22Rv1 (cell line): ENCODE measurements around the gene ZNF407.

Experiments used
- H3K27ac ChIP-seq: fragments of 450-650 bp; 2 replicates; pipeline ENCODE4 v1.5.1; 2017
- CTCF ChIP-seq: fragments of 450-650 bp; IDR thresholded peaks from 2 replicates; pipeline ENCODE4 v1.5.1; 2017; ENCODE audit warnings: mild to moderate bottlenecking
- ZFX ChIP-seq: fragments of 450-650 bp; IDR thresholded peaks from 2 replicates; pipeline ENCODE4 v1.6.1; 2017; ENCODE audit warnings: antibody characterized with exemption, borderline replicate concordance

The ZNF407 gene

GRCh38 chr18:74937291-74937690 lies 339.6 kb downstream of the ZNF407 start:
- TF ChIP-seq ZFX (no peak), CTCF (no peak)
- no peak overlapping the region for H3K27ac ChIP-seq

- TF ChIP-seq ZFX: no peak
- TF ChIP-seq CTCF: no peak
- H3K27ac ChIP-seq: no peak overlapping the region
Measured at GRCh38 chr18:74940856-74941255, 343.2 kb downstream of the ZNF407 start.

- TF ChIP-seq ZFX (no peak), CTCF (no peak)
- no peak overlapping the region for H3K27ac ChIP-seq
Measured at GRCh38 chr18:74942319-74942910, 344.7 kb downstream of the ZNF407 start.

- no peak overlapping the region for H3K27ac ChIP-seq
- TF ChIP-seq CTCF (no peak), ZFX (no peak)
Measured at GRCh38 chr18:74944676-74945075, 347.0 kb downstream of the ZNF407 start.

GRCh38 chr18:74945774-74946545 lies 348.3 kb downstream of the ZNF407 start:
- TF ChIP-seq ZFX (no peak), CTCF (no peak)
- H3K27ac ChIP-seq: no peak overlapping the region

GRCh38 chr18:74946646-74947375 lies 349.1 kb downstream of the ZNF407 start:
- TF ChIP-seq ZFX (no peak), CTCF (no peak)
- H3K27ac ChIP-seq: no peak overlapping the region

GRCh38 chr18:74947417-74947816 lies 349.7 kb downstream of the ZNF407 start:
- H3K27ac ChIP-seq: no peak overlapping the region
- TF ChIP-seq CTCF (no peak), ZFX (no peak)
